Measurements from ENCODE around the gene RPS6KA4. TPM values are rescaled to one million over a fixed set of nuclear protein-coding genes. Genes with fewer than 3 reads are reported as not detected.

Gene RPS6KA4
- total RNA-seq (2022; extraction: Qiagen RNA extraction): 45.5 to 63.6 TPM (median 60.8 TPM) in 5 replicates

DNA sequence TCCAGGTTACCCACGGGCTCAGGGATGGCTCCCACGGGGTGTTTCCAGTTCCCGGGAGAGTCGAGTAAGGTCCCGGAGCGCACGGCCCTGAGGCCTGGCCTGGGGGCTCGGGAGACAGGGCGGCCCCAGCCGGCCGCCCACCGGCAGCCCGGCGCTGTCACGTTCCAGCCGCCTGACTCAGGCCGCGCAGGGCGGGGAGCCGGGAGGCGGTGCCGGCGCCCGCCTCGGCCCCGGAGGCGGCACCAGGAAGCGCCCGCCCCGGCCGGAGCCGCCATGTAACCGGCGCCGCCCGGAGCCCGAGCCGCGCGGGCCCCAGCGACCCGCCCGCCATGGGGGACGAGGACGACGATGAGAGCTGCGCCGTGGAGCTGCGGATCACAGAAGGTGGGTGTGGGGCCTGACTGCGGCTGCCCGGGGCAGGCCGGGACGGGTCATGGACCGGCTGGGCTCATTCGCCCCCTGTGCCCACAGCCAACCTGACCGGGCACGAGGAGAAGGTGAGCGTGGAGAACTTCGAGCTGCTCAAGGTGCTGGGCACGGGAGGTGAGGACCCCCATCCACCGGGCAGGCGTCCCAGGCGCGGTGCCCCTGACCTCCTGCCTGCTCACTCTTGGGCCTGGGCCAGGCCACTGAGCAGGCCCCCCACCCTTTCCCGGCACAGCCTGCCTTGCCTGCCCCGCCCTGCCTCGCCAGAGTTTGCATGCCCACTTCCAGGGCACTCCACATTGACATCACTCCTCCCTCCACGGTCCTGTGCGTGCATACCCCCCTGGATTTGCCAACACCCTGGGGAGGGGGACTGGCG, at the start of gene RPS6KA4:
RPS6KA4 (plus strand) TSS at position 256 of the 805 bp plus-strand sequence; CDS start at position 330, 74 bp downstream.

DNA sequence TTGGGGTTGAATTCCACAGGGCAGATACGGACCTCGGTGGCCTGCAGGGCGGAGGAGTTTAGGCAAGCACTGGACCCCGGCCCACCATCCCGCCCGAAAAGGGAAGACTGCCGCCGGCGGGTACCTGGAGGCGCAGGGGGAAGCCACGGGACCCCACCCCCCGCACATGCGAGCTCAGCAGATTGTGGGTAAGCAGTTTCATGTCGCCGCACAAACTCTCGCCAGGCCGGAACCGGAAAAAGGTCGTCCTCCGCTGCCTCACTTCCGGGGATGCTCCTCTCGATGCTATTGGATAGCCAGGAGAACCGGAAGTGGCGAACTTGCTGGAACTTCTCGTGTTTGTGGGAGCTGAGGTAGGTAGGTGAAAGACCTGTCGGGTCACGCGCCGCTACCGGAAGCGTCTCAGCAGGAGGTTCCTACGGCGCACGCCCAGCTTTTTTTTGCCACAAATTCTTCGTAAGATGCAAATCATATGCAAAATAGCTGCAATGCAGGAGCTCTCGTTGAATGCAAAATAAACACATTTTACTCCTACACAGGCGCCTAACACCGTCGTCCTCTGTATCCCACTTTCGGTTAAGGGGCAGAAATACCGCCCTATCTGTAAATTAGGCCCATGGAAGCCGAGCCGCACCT, 41.5 kb upstream of the RPS6KA4 start, which contains the start of gene TRMT112:
TRMT112 (minus strand) TSS at position 235 of the 636 bp plus-strand sequence; CDS start at position 202, 33 bp downstream.

DNA sequence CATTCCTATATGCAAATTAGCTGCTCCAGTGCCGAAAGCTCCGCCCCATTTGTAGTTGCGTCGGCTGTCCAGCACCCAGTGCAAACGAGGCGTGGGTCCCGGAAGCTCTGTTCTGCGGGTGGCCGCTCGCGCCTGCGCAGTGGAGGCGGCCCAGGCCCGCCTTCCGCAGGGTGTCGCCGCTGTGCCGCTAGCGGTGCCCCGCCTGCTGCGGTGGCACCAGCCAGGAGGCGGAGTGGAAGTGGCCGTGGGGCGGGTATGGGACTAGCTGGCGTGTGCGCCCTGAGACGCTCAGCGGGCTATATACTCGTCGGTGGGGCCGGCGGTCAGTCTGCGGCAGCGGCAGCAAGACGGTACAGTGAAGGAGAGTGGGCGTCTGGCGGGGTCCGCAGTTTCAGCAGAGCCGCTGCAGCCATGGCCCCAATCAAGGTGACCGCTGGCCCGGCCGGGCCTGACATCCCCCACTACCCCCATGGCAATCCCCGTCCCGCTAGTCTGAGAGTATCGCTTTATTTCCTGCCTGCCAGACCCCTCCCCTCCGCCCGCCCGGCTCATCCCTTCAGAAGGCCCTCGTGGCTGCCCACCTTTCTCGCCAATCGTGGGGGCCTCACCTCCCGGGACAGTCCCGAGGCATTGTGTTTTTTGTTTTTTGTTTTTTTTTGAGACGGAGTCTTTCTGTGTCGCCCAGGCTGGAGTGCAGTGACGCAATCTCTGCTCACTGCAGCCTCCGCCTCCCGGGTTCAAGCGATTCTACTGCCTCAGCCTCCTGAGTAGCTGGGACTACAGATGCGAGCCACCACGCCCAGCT, 40.8 kb upstream of the RPS6KA4 start, which contains the start of gene PRDX5:
PRDX5 (plus strand) TSS at position 161 of the 805 bp plus-strand sequence; CDS start at position 256, 95 bp downstream.

DNA sequence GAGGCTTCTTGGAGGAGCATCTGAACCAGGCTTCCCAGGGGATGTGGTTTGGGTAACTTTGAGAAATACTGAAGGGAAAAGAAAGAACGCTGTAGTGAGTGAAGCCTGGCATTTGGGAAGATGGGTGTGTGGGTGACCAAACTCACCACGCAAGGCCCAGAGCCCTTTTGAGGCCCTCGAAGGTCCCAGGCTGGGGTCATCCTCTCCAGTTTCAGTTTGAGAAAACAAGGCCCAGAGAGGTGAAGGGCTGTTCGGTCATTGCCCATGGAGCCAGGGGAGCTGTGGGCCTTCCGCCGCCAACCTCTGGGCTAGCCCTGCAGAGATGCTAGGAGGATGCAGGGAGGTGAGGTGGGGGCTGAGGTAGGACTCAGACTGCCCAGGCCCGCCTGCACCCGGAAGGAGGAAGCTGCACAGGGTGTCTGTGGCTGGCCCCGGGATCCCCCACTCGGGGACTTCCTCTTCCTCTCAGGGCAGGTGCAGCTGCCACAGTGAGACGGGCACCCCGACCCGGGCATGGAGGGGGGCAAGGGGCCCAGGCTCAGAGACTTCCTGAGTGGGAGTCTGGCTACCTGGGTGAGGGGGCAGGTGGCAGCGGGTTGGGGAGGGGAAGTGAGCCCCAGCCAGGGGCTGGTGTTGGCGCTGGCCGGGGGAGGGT, 19.1 kb upstream of the RPS6KA4 start, which contains the start of gene CCDC88B:
CCDC88B (plus strand) TSS at position 451 of the 655 bp plus-strand sequence; CDS start at position 514, 63 bp downstream.

Other genes with a start within 250 kb of the RPS6KA4 start
- 10.6 to 15.5 TPM (median 12.9 TPM) in 5 replicates for gene MACROD1, start 193.0 kb upstream of the RPS6KA4 start, total RNA-seq (2022; extraction: Qiagen RNA extraction)
- gene STIP1, start 173.0 kb upstream of the RPS6KA4 start, total RNA-seq (2022; extraction: Qiagen RNA extraction): 241 to 263 TPM (median 255 TPM) in 5 replicates
- 0.82 to 2.2 TPM (median 1.4 TPM) in 5 replicates for gene FERMT3, start 152.4 kb upstream of the RPS6KA4 start, total RNA-seq (2022; extraction: Qiagen RNA extraction)
- 19.2 to 21.6 TPM (median 19.8 TPM) in 5 replicates for gene TRPT1, start 133.0 kb upstream of the RPS6KA4 start, total RNA-seq (2022; extraction: Qiagen RNA extraction)
- 27.2 to 38.2 TPM (median 36.9 TPM) in 5 replicates for gene NUDT22, start 132.9 kb upstream of the RPS6KA4 start, total RNA-seq (2022; extraction: Qiagen RNA extraction)
- gene DNAJC4, start 128.6 kb upstream of the RPS6KA4 start, total RNA-seq (2022; extraction: Qiagen RNA extraction): 18.9 to 23.0 TPM (median 21.0 TPM) in 5 replicates
- 37.8 to 48.7 TPM (median 47.0 TPM) in 5 replicates for gene VEGFB, start 124.6 kb upstream of the RPS6KA4 start, total RNA-seq (2022; extraction: Qiagen RNA extraction)
- 129 to 148 TPM (median 140 TPM) in 5 replicates for gene FKBP2, start 118.1 kb upstream of the RPS6KA4 start, total RNA-seq (2022; extraction: Qiagen RNA extraction)
- 249 to 383 TPM (median 346 TPM) in 5 replicates for gene PPP1R14B, start 112.2 kb upstream of the RPS6KA4 start, total RNA-seq (2022; extraction: Qiagen RNA extraction)
- 14.4 to 23.7 TPM (median 20.5 TPM) in 5 replicates for gene PLCB3, start 107.6 kb upstream of the RPS6KA4 start, total RNA-seq (2022; extraction: Qiagen RNA extraction)
- 74.7 to 87.8 TPM (median 85.4 TPM) in 5 replicates for gene BAD, start 74.5 kb upstream of the RPS6KA4 start, total RNA-seq (2022; extraction: Qiagen RNA extraction)
- gene GPR137, start 73.3 kb upstream of the RPS6KA4 start, total RNA-seq (2022; extraction: Qiagen RNA extraction): 24.6 to 53.9 TPM (median 47.7 TPM) in 5 replicates
- 0.11 TPM in 2 of 5 replicates, not detected in the others for gene KCNK4, start 67.9 kb upstream of the RPS6KA4 start, total RNA-seq (2022; extraction: Qiagen RNA extraction)
- gene CATSPERZ, start 58.8 kb upstream of the RPS6KA4 start, total RNA-seq (2022; extraction: Qiagen RNA extraction): 2.0 to 3.9 TPM (median 2.9 TPM) in 5 replicates
- gene ESRRA, start 53.6 kb upstream of the RPS6KA4 start, total RNA-seq (2022; extraction: Qiagen RNA extraction): 37.1 to 49.9 TPM (median 47.3 TPM) in 5 replicates
- 367 to 421 TPM (median 395 TPM) in 5 replicates for gene TRMT112, start 41.6 kb upstream of the RPS6KA4 start, total RNA-seq (2022; extraction: Qiagen RNA extraction)
- gene PRDX5, start 41.0 kb upstream of the RPS6KA4 start, total RNA-seq (2022; extraction: Qiagen RNA extraction): 405 to 485 TPM (median 456 TPM) in 5 replicates
- 7.0 to 9.9 TPM (median 8.7 TPM) in 5 replicates for gene CCDC88B, start 19.0 kb upstream of the RPS6KA4 start, total RNA-seq (2022; extraction: Qiagen RNA extraction)
- gene SLC22A11, start 196.8 kb downstream of the RPS6KA4 start, total RNA-seq (2022; extraction: Qiagen RNA extraction): 0.03 to 0.09 TPM (median 0.06 TPM) in 4 of 5 replicates, not detected in the other
- gene SLC22A12, start 232.1 kb downstream of the RPS6KA4 start, total RNA-seq (2022; extraction: Qiagen RNA extraction): not detected in 5 replicates